Measurements from ENCODE around the gene MMP13.

DNA sequence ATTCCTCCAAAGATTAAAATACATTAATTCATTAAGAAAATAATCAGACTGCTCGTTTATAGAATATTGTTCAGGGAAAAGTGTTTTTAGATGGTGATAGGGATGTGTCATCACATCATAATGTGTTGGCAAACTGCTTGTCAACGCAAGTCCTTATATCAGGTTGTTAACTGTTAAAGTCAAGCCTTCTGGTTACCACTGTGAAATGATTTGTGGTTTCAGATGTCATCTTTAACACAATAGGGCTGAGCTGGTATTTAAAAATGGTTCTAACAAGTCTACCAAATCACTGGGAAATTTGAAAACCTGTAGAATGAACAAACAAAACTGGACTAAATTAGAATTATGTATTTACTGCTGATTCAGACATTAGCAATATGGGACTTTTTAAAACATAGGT is 2.4 kb upstream of the MMP13 start:
- TF ChIP-seq, protein P1, sequence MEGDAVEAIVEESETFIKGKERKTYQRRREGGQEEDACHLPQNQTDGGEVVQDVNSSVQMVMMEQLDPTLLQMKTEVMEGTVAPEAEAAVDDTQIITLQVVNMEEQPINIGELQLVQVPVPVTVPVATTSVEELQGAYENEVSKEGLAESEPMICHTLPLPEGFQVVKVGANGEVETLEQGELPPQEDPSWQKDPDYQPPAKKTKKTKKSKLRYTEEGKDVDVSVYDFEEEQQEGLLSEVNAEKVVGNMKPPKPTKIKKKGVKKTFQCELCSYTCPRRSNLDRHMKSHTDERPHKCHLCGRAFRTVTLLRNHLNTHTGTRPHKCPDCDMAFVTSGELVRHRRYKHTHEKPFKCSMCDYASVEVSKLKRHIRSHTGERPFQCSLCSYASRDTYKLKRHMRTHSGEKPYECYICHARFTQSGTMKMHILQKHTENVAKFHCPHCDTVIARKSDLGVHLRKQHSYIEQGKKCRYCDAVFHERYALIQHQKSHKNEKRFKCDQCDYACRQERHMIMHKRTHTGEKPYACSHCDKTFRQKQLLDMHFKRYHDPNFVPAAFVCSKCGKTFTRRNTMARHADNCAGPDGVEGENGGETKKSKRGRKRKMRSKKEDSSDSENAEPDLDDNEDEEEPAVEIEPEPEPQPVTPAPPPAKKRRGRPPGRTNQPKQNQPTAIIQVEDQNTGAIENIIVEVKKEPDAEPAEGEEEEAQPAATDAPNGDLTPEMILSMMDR (IDR thresholded peaks at IDR 0.05): no peak
- TF ChIP-seq RAD21 (conservative IDR thresholded peaks at IDR 0.05 in 1 of 2, IDR thresholded peaks at IDR 0.05 in 1 of 2) (no peak), MYC (IDR thresholded peaks at IDR 0.05; ENCODE audit: borderline replicate concordance, low read length) (no peak), ZNF302 (CRISPR knock-in tag; IDR thresholded peaks at IDR 0.05) (no peak), ESRRA (IDR thresholded peaks at IDR 0.05; ENCODE audit: borderline replicate concordance, low read length) (no peak), POLR2A (IDR thresholded peaks at IDR 0.05; ENCODE audit: low read length) (no peak), RFX5 (IDR thresholded peaks at IDR 0.05) (no peak), RNF2 (IDR thresholded peaks at IDR 0.05; ENCODE audit: borderline replicate concordance, low read depth) (no peak), SMC3 (IDR thresholded peaks at IDR 0.05) (no peak), RCOR1 (IDR thresholded peaks at IDR 0.05; ENCODE audit: low read depth, low read length) (no peak), MAZ (IDR thresholded peaks at IDR 0.05; ENCODE audit: borderline replicate concordance, low read depth, low read length) (no peak), CBX8 (IDR thresholded peaks at IDR 0.05) (no peak), ATOH8 (CRISPR knock-in tag; IDR thresholded peaks at IDR 0.05; ENCODE audit: low read depth) (no peak)
- TF ChIP-seq, protein P2, sequence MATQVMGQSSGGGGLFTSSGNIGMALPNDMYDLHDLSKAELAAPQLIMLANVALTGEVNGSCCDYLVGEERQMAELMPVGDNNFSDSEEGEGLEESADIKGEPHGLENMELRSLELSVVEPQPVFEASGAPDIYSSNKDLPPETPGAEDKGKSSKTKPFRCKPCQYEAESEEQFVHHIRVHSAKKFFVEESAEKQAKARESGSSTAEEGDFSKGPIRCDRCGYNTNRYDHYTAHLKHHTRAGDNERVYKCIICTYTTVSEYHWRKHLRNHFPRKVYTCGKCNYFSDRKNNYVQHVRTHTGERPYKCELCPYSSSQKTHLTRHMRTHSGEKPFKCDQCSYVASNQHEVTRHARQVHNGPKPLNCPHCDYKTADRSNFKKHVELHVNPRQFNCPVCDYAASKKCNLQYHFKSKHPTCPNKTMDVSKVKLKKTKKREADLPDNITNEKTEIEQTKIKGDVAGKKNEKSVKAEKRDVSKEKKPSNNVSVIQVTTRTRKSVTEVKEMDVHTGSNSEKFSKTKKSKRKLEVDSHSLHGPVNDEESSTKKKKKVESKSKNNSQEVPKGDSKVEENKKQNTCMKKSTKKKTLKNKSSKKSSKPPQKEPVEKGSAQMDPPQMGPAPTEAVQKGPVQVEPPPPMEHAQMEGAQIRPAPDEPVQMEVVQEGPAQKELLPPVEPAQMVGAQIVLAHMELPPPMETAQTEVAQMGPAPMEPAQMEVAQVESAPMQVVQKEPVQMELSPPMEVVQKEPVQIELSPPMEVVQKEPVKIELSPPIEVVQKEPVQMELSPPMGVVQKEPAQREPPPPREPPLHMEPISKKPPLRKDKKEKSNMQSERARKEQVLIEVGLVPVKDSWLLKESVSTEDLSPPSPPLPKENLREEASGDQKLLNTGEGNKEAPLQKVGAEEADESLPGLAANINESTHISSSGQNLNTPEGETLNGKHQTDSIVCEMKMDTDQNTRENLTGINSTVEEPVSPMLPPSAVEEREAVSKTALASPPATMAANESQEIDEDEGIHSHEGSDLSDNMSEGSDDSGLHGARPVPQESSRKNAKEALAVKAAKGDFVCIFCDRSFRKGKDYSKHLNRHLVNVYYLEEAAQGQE (IDR thresholded peaks at IDR 0.05): no peak
